GM21367 (cell line): ENCODE data around the gene ABCB1.

Experiments
- ATAC-seq: cut with Tn5 transposase; IDR thresholded peaks from one replicate; pipeline ENCODE4 v1.9.1; 2021; ENCODE audit not compliant: unreplicated experiment

ABCB1 gene

GRCh38 chr7:87517136-87517815 is 83.4 kb downstream of the ABCB1 start:
- ATAC-seq: no peak

GRCh38 chr7:87513735-87514335 is 86.8 kb downstream of the ABCB1 start:
- no peak for ATAC-seq

- ATAC-seq: no peak
Measured at GRCh38 chr7:87512906-87513305, 87.8 kb downstream of the ABCB1 start.

- ATAC-seq: no peak
Measured at GRCh38 chr7:87511510-87511909, 89.2 kb downstream of the ABCB1 start.

GRCh38 chr7:87510411-87510875 is 90.2 kb downstream of the ABCB1 start:
- ATAC-seq: no peak

GRCh38 chr7:87507446-87507845 is 93.2 kb downstream of the ABCB1 start:
- no peak for ATAC-seq

- ATAC-seq: no peak
Measured at GRCh38 chr7:87506246-87507180, 94.2 kb downstream of the ABCB1 start.

GRCh38 chr7:87505557-87506245 is 95.0 kb downstream of the ABCB1 start:
- ATAC-seq: no peak

GRCh38 chr7:87505122-87505521 is 95.6 kb downstream of the ABCB1 start:
- ATAC-seq: no peak

- ATAC-seq: no peak
Measured at GRCh38 chr7:87499494-87499893, 101.2 kb downstream of the ABCB1 start.

GRCh38 chr7:87498893-87499292 is 101.8 kb downstream of the ABCB1 start:
- ATAC-seq: no peak

- no peak for ATAC-seq
Measured at GRCh38 chr7:87497482-87497881, 103.2 kb downstream of the ABCB1 start.

GRCh38 chr7:87495366-87495765 is 105.3 kb downstream of the ABCB1 start:
- ATAC-seq: no peak

- ATAC-seq: no peak
Measured at GRCh38 chr7:87494454-87494853, 106.2 kb downstream of the ABCB1 start.

- no peak for ATAC-seq
Measured at GRCh38 chr7:87483131-87483530, 117.6 kb downstream of the ABCB1 start.

GRCh38 chr7:87482115-87482514 is 118.6 kb downstream of the ABCB1 start:
- ATAC-seq: no peak

GRCh38 chr7:87480386-87480785 is 120.3 kb downstream of the ABCB1 start:
- ATAC-seq: no peak

- ATAC-seq: no peak
Measured at GRCh38 chr7:87479951-87480350, 120.7 kb downstream of the ABCB1 start.

- ATAC-seq: no peak
Measured at GRCh38 chr7:87476179-87476557, 124.5 kb downstream of the ABCB1 start.

- peak; percentile 15 for ATAC-seq
Measured at GRCh38 chr7:87475359-87476178, 125.1 kb downstream of the ABCB1 start, which contains the start of gene ABCB4. TSS of gene ABCB4 (minus strand) at chr7:87475680. CDS start at chr7:87475465, 215 bp downstream.
